Measurements from ENCODE around the gene C1QTNF3. TPM values are rescaled to one million over a fixed set of nuclear protein-coding genes. Genes with fewer than 3 reads are reported as not detected.

Gene C1QTNF3
- total and polyA plus RNA-seq, 10 donors = 2.7 to 10.7 (median 6.4) TPM

DNA sequence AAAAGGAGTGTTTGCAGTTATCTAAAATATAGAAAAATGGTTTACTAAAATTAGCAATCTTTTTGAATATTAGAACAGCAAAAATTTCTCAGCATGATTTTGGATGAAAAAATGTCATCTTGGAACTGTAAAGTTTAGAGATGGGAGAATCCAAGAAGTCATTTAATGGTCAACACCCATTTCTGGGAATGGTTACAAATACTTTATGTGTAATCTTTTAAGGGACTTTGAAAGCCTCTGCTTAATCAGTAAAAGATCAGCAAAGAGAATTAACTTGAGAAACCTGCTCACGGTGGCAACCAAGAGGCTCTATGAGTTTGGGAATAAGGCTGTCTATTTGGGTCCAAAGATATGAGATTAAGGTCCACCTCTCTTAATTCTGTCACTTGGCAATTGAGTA is 13.0 kb downstream of the C1QTNF3 start:
- H3K27ac ChIP-seq = no peak overlapping the region
- no peak for DNase-seq
- no peaks in the 10 kb centered on the region for H3K9me3 ChIP-seq
- no peaks in the 10 kb centered on the region for H3K4me1 ChIP-seq
- 91 to 97% (median 94%) methylated on average over 1 of the region's 1 CpG for WGBS, 5 donors
- no peak overlapping the region for H3K4me3 ChIP-seq
- TF ChIP-seq, protein P1, sequence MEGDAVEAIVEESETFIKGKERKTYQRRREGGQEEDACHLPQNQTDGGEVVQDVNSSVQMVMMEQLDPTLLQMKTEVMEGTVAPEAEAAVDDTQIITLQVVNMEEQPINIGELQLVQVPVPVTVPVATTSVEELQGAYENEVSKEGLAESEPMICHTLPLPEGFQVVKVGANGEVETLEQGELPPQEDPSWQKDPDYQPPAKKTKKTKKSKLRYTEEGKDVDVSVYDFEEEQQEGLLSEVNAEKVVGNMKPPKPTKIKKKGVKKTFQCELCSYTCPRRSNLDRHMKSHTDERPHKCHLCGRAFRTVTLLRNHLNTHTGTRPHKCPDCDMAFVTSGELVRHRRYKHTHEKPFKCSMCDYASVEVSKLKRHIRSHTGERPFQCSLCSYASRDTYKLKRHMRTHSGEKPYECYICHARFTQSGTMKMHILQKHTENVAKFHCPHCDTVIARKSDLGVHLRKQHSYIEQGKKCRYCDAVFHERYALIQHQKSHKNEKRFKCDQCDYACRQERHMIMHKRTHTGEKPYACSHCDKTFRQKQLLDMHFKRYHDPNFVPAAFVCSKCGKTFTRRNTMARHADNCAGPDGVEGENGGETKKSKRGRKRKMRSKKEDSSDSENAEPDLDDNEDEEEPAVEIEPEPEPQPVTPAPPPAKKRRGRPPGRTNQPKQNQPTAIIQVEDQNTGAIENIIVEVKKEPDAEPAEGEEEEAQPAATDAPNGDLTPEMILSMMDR (IDR thresholded peaks at IDR 0.05 in 8 of 11, conservative IDR thresholded peaks at IDR 0.05 in 3 of 11) = no peak
- TF ChIP-seq POLR2A (IDR thresholded peaks at IDR 0.05) (no peak), POLR2AphosphoS5 (IDR thresholded peaks at IDR 0.05) (no peak)
- intact Hi-C loops (cut with DNase I; ENCODE audit: low total_unique reads) = no loop called here
- H3K36me3 ChIP-seq = peaks cover 0 to 64% (median 5%) of the 10 kb centered on the region in 6 donors
- H3K27me3 ChIP-seq (replicated peaks in 1 of 7) = no peaks in the 10 kb centered on the region

GRCh38 chr5:34028349-34028748 is 14.7 kb downstream of the C1QTNF3 start:
- no peak for DNase-seq
- Histone ChIP-seq H3K4me1 (no peaks in the 10 kb centered on the region), H3K4me3 (no peak overlapping the region), H3K9me3 (no peaks in the 10 kb centered on the region), H3K27me3 (replicated peaks in 1 of 7) (no peaks in the 10 kb centered on the region), H3K36me3 (peaks cover 0 to 57% (median 4%) of the 10 kb centered on the region in 6 donors), H3K27ac (no peak overlapping the region)
- 85 to 90% (median 87%) methylated on average over 3 of the region's 3 CpGs for WGBS, 5 donors
- TF ChIP-seq POLR2AphosphoS5 (IDR thresholded peaks at IDR 0.05) = no peak
- TF ChIP-seq, protein P1 (IDR thresholded peaks at IDR 0.05 in 8 of 11, conservative IDR thresholded peaks at IDR 0.05 in 3 of 11) = no peak
- no peak for TF ChIP-seq POLR2A (IDR thresholded peaks at IDR 0.05)
- intact Hi-C loops (cut with DNase I; ENCODE audit: low total_unique reads) = no loop called here

GRCh38 chr5:34026089-34026761 is 16.8 kb downstream of the C1QTNF3 start:
- DNase-seq = no peak
- no peak for TF ChIP-seq POLR2A (IDR thresholded peaks at IDR 0.05)
- no peak for TF ChIP-seq POLR2AphosphoS5 (IDR thresholded peaks at IDR 0.05)
- TF ChIP-seq, protein P1 (IDR thresholded peaks at IDR 0.05 in 8 of 11, conservative IDR thresholded peaks at IDR 0.05 in 3 of 11) = no peak
- Histone ChIP-seq H3K27me3 (replicated peaks in 1 of 7) (no peaks in the 10 kb centered on the region), H3K4me1 (peaks cover 0 to 9% (median 0%) of the 10 kb centered on the region in 6 donors), H3K9me3 (no peaks in the 10 kb centered on the region), H3K4me3 (no peak overlapping the region), H3K36me3 (peaks cover 0 to 50% (median 1%) of the 10 kb centered on the region in 6 donors), H3K27ac (no peak overlapping the region)
- WGBS, 5 donors = 88 to 97% (median 93%) methylated on average over 9 of the region's 9 CpGs
- intact Hi-C loops (cut with DNase I; ENCODE audit: low total_unique reads) = no loop called here

DNA sequence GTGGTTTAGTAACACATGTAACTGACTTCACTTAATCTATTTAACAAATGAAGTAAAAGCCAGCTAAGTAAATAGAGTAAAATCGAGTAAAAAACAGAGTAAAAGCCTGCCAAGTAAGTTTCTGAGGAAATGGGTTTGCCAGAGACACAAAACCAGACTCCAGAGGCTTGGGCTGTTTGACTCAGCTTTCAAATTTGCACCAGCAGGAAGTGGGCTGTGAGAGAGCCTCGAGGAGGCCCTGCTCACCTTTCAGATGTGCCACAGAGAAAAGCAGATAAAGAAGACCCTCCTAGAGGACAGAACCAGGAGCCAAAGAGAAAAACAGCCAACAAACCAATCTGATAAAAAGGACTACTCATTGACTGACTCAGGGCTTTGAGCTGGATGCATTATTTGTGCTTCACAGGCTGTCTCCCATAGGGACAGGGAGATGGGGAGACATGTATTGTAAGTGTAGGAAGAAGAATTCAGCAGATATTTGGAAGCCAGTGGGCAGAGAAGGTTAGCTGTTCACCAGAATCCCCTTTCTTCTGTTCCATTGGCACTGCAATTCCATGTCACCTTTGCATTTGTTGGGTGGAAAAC is 20.8 kb downstream of the C1QTNF3 start:
- Histone ChIP-seq H3K9me3 (no peaks in the 10 kb centered on the region), H3K36me3 (peaks cover 0 to 58% (median 1%) of the 10 kb centered on the region in 6 donors), H3K4me1 (peaks cover 0 to 9% (median 0%) of the 10 kb centered on the region in 6 donors), H3K4me3 (no peak overlapping the region), H3K27ac (peak overlapping the region in 2 of 8 donors; percentile 11 to 48), H3K27me3 (replicated peaks in 1 of 7) (no peaks in the 10 kb centered on the region)
- TF ChIP-seq, protein P1 (IDR thresholded peaks at IDR 0.05 in 8 of 11, conservative IDR thresholded peaks at IDR 0.05 in 3 of 11) = no peak
- TF ChIP-seq POLR2A (IDR thresholded peaks at IDR 0.05) = no peak
- TF ChIP-seq POLR2AphosphoS5 (IDR thresholded peaks at IDR 0.05) = no peak
- no peak for DNase-seq
- intact Hi-C loops (cut with DNase I; ENCODE audit: low total_unique reads) = no loop called here
- 6 to 19% (median 14%) methylated on average over 2 of the region's 2 CpGs for WGBS, 5 donors
